Neural cell (in vitro differentiated cells): ENCODE measurements around the gene PSMC3. TPM values are rescaled to one million over a fixed set of nuclear protein-coding genes. Genes with fewer than 3 reads are reported as not detected.

Experiments used
- H2AFZ ChIP-seq: fragments of 200-600, 300-800 bp; sonication (generic), shearing (Covaris generic); 2 replicates; pipeline ENCODE4 v1.6.0; 2014; ENCODE audit warnings: low read depth, mild to moderate bottlenecking, antibody characterized with exemption, low read length, moderate library complexity
- H3F3A ChIP-seq: fragments of 200-600 bp; shearing (Covaris generic); 2 replicates; pipeline ENCODE4 v1.6.1; 2016; ENCODE audit warnings: mild to moderate bottlenecking, moderate library complexity, mixed read lengths, antibody characterized with exemption, low read length; ENCODE audit not compliant: insufficient read depth, poor library complexity, severe bottlenecking
- H3K27ac ChIP-seq: fragments of 200-600, 300-800 bp; sonication (generic), shearing (Covaris generic); 2 replicates; pipeline ENCODE4 v1.5.1; 2014; ENCODE audit warnings: mild to moderate bottlenecking, low read length, moderate library complexity
- H3K27me3 ChIP-seq: fragments of 300-800, 200-600 bp; sonication (generic), shearing (Covaris generic); 2 replicates; pipeline ENCODE4 v1.6.0; 2014; ENCODE audit warnings: mild to moderate bottlenecking, low read depth, low read length, moderate library complexity; ENCODE audit not compliant: insufficient read depth
- H3K36me3 ChIP-seq: fragments of 300-800, 200-600 bp; sonication (generic), shearing (Covaris generic); 2 replicates; pipeline ENCODE4 v1.5.1; 2014; ENCODE audit warnings: mild to moderate bottlenecking, antibody characterized with exemption, low read length, moderate library complexity; ENCODE audit not compliant: insufficient read depth
- H3K4me2 ChIP-seq: fragments of 300-800, 200-600 bp; sonication (generic), shearing (Covaris generic); 2 replicates; pipeline ENCODE4 v1.6.0; 2014; ENCODE audit warnings: mild to moderate bottlenecking, low read length
- H3K4me3 ChIP-seq: fragments of 300-800, 200-600 bp; sonication (generic), shearing (Covaris generic); 2 replicates; pipeline ENCODE4 v1.5.1; 2014; ENCODE audit warnings: mild to moderate bottlenecking, low read length, moderate library complexity
- H3K79me2 ChIP-seq: fragments of 200-600 bp; shearing (Covaris generic); replicated peaks from 2 replicates; pipeline ENCODE4 v1.6.0; 2014; ENCODE audit warnings: mild to moderate bottlenecking, low read length, moderate library complexity; ENCODE audit not compliant: insufficient read depth
- H3K9ac ChIP-seq: fragments of 300-800, 200-600 bp; sonication (generic), shearing (Covaris generic); 2 replicates; pipeline ENCODE4 v1.6.1; 2016; ENCODE audit warnings: mild to moderate bottlenecking, low read length, mixed read lengths
- H3K9me2 ChIP-seq: fragments of 200-600 bp; shearing (Covaris generic); 2 replicates; pipeline ENCODE4 v1.6.1; 2016; ENCODE audit warnings: mild to moderate bottlenecking, low read length, mixed read lengths; ENCODE audit not compliant: insufficient read depth
- H3K9me3 ChIP-seq: fragments of 200-600, 300-800 bp; sonication (generic), shearing (Covaris generic); 2 replicates; pipeline ENCODE4 v1.6.1; 2016; ENCODE audit warnings: mild to moderate bottlenecking, mixed run types, low read length, moderate library complexity, mixed read lengths
- H4K20me1 ChIP-seq: fragments of 200-600 bp; shearing (Covaris generic); 2 replicates; pipeline ENCODE4 v1.6.1; 2016; ENCODE audit warnings: mild to moderate bottlenecking, mixed run types; ENCODE audit not compliant: insufficient read depth
- EP300 ChIP-seq: fragments of 450-650 bp; conservative IDR thresholded peaks from 2 replicates; pipeline ENCODE4 v1.6.1; 2014; ENCODE audit warnings: antibody characterized with exemption, mild to moderate bottlenecking, moderate library complexity; ENCODE audit not compliant: poor library complexity, severe bottlenecking
- EZH2 ChIP-seq: fragments of 200-600, 300-800 bp; shearing (Covaris generic), sonication (generic); IDR thresholded peaks from 2 replicates; pipeline ENCODE4 v1.6.1; 2014; ENCODE audit warnings: antibody characterized with exemption, low read length, borderline replicate concordance, mild to moderate bottlenecking; ENCODE audit not compliant: insufficient read depth, poor library complexity, severe bottlenecking
- MXI1 ChIP-seq: fragments of 450-650 bp; conservative IDR thresholded peaks from 2 replicates; pipeline ENCODE4 v1.6.1; 2014; ENCODE audit warnings: antibody characterized with exemption, mild to moderate bottlenecking; ENCODE audit not compliant: poor library complexity, severe bottlenecking
- POLR2AphosphoS5 ChIP-seq: IDR thresholded peaks from 2 replicates; pipeline ENCODE4 v1.6.1; 2012
- RAD21 ChIP-seq: fragments of 450-650 bp; conservative IDR thresholded peaks from 2 replicates; pipeline ENCODE4 v1.6.1; 2014; ENCODE audit warnings: antibody characterized with exemption, mild to moderate bottlenecking, moderate library complexity
- SMC3 ChIP-seq: fragments of 450-650 bp; conservative IDR thresholded peaks from 2 replicates; pipeline ENCODE4 v1.6.1; 2014; ENCODE audit warnings: antibody characterized with exemption, mild to moderate bottlenecking, moderate library complexity; ENCODE audit not compliant: poor library complexity
- TAF1 ChIP-seq: IDR thresholded peaks from 2 replicates; pipeline ENCODE4 v1.6.1; 2012; ENCODE audit warnings: low read depth
- polyA plus RNA-seq: library from polyadenylated mRNA; depleted of rRNA; stranded (reverse); fragments of >200 nt; gene quantifications from 2 replicates; pipeline ENCODE4 v1.2.3, GENCODE V29; 2014
- TF ChIP-seq, protein P1 (sequence below): IDR thresholded peaks from 2 replicates; pipeline ENCODE4 v1.6.1; 2012; ENCODE audit warnings: borderline replicate concordance
- TF ChIP-seq, protein P2 (sequence below): fragments of 450-650 bp; IDR thresholded peaks from 2 replicates; pipeline ENCODE4 v1.5.1; 2014; ENCODE audit warnings: antibody characterized with exemption, mild to moderate bottlenecking, moderate library complexity; ENCODE audit not compliant: poor library complexity, severe bottlenecking

Gene PSMC3
- polyA plus RNA-seq, 1 donor from 2014 or later, result 157 TPM

GRCh38 chr11:47469361-47470179 lies 43.3 kb upstream of the PSMC3 start:
- H4K20me1 ChIP-seq, result no peaks in the 10 kb centered on the region
- no peaks in the 10 kb centered on the region for H3K9me3 ChIP-seq
- TF ChIP-seq POLR2AphosphoS5, result no peak
- TF ChIP-seq, protein P1, sequence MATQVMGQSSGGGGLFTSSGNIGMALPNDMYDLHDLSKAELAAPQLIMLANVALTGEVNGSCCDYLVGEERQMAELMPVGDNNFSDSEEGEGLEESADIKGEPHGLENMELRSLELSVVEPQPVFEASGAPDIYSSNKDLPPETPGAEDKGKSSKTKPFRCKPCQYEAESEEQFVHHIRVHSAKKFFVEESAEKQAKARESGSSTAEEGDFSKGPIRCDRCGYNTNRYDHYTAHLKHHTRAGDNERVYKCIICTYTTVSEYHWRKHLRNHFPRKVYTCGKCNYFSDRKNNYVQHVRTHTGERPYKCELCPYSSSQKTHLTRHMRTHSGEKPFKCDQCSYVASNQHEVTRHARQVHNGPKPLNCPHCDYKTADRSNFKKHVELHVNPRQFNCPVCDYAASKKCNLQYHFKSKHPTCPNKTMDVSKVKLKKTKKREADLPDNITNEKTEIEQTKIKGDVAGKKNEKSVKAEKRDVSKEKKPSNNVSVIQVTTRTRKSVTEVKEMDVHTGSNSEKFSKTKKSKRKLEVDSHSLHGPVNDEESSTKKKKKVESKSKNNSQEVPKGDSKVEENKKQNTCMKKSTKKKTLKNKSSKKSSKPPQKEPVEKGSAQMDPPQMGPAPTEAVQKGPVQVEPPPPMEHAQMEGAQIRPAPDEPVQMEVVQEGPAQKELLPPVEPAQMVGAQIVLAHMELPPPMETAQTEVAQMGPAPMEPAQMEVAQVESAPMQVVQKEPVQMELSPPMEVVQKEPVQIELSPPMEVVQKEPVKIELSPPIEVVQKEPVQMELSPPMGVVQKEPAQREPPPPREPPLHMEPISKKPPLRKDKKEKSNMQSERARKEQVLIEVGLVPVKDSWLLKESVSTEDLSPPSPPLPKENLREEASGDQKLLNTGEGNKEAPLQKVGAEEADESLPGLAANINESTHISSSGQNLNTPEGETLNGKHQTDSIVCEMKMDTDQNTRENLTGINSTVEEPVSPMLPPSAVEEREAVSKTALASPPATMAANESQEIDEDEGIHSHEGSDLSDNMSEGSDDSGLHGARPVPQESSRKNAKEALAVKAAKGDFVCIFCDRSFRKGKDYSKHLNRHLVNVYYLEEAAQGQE, result no peak
- TF ChIP-seq RAD21, result no peak
- TF ChIP-seq MXI1, result no peak
- no peak for TF ChIP-seq EZH2
- no peak for TF ChIP-seq SMC3
- TF ChIP-seq EP300, result no peak
- H3K9me2 ChIP-seq, result no peaks in the 10 kb centered on the region
- no peaks in the 10 kb centered on the region for H3F3A ChIP-seq
- H3K27me3 ChIP-seq, result no peaks in the 10 kb centered on the region
- H3K27ac ChIP-seq, result no peak overlapping the region
- peaks cover 3% of the 10 kb centered on the region for H3K79me2 ChIP-seq
- H2AFZ ChIP-seq, result no peak overlapping the region
- H3K36me3 ChIP-seq, result peaks cover 25% of the 10 kb centered on the region
- H3K4me3 ChIP-seq, result no peak overlapping the region
- H3K9ac ChIP-seq, result no peak overlapping the region
- no peak overlapping the region for H3K4me2 ChIP-seq

GRCh38 chr11:47468598-47469214 lies 42.5 kb upstream of the PSMC3 start:
- H3K36me3 ChIP-seq, result peaks cover 25% of the 10 kb centered on the region
- H3K4me2 ChIP-seq, result no peak overlapping the region
- H3K79me2 ChIP-seq, result peaks cover 3% of the 10 kb centered on the region
- H4K20me1 ChIP-seq, result no peaks in the 10 kb centered on the region
- H3K9ac ChIP-seq, result no peak overlapping the region
- H3F3A ChIP-seq, result no peaks in the 10 kb centered on the region
- no peaks in the 10 kb centered on the region for H3K9me2 ChIP-seq
- no peak overlapping the region for H3K4me3 ChIP-seq
- no peak for TF ChIP-seq EP300
- no peak for TF ChIP-seq RAD21
- TF ChIP-seq POLR2AphosphoS5, result no peak
- no peak for TF ChIP-seq EZH2
- no peak overlapping the region for H2AFZ ChIP-seq
- no peaks in the 10 kb centered on the region for H3K9me3 ChIP-seq
- H3K27ac ChIP-seq, result no peak overlapping the region
- H3K27me3 ChIP-seq, result no peaks in the 10 kb centered on the region

DNA sequence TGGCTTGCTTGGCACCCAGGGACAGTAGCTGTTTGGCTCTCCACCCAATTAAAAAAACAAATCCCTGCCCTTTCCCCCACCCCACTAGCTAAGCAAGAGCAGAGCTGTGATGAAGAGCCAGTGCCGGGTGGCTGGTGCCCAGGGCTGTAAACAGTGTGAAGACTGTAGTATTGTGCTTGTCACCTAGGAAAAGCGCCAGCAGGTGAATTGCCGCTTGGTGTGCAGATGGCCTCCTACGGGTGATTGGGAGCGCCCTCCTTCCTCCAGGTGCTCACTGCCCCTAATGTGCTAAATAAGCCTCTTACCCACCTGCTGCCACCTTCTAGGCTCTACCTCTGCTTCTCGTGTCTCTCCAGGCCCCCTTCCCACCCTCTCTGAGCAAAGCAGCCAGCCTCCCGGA lies 41.1 kb upstream of the PSMC3 start:
- Histone ChIP-seq H3K27ac (no peak overlapping the region), H3K4me2 (no peak overlapping the region), H2AFZ (no peak overlapping the region), H3K36me3 (peaks cover 19% of the 10 kb centered on the region), H4K20me1 (no peaks in the 10 kb centered on the region), H3K79me2 (peaks cover 3% of the 10 kb centered on the region), H3K9me2 (no peaks in the 10 kb centered on the region), H3K4me3 (no peak overlapping the region), H3F3A (no peaks in the 10 kb centered on the region), H3K27me3 (no peaks in the 10 kb centered on the region), H3K9ac (no peak overlapping the region), H3K9me3 (no peaks in the 10 kb centered on the region)
- TF ChIP-seq, protein P2, sequence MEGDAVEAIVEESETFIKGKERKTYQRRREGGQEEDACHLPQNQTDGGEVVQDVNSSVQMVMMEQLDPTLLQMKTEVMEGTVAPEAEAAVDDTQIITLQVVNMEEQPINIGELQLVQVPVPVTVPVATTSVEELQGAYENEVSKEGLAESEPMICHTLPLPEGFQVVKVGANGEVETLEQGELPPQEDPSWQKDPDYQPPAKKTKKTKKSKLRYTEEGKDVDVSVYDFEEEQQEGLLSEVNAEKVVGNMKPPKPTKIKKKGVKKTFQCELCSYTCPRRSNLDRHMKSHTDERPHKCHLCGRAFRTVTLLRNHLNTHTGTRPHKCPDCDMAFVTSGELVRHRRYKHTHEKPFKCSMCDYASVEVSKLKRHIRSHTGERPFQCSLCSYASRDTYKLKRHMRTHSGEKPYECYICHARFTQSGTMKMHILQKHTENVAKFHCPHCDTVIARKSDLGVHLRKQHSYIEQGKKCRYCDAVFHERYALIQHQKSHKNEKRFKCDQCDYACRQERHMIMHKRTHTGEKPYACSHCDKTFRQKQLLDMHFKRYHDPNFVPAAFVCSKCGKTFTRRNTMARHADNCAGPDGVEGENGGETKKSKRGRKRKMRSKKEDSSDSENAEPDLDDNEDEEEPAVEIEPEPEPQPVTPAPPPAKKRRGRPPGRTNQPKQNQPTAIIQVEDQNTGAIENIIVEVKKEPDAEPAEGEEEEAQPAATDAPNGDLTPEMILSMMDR, result no peak
- TF ChIP-seq, protein P1, result no peak
- TF ChIP-seq EP300, result no peak
- TF ChIP-seq MXI1, result no peak
- TF ChIP-seq EZH2, result no peak
- TF ChIP-seq SMC3, result no peak
- TF ChIP-seq TAF1, result no peak
- TF ChIP-seq POLR2AphosphoS5, result no peak
- TF ChIP-seq RAD21, result no peak
